ENCODE measurements around the gene GTF2F2. TPM values are rescaled to one million over a fixed set of nuclear protein-coding genes. Genes with fewer than 3 reads are reported as not detected.

The GTF2F2 gene
- total RNA-seq, 1 experiment from 2014 or later, result 40.1 TPM

- TF ChIP-seq CTCF (IDR thresholded peaks at IDR 0.05 in 2 of 3, conservative IDR thresholded peaks at IDR 0.05 in 1 of 3; ENCODE audit: borderline replicate concordance in 1 of 3, insufficient read depth in 1 of 3, low read depth in 2 of 3, low read length in 2 of 3), result no peak
- no peak for TF ChIP-seq POLR2A (IDR thresholded peaks at IDR 0.05; ENCODE audit: borderline replicate concordance, extremely low read depth, insufficient read depth, insufficient read length)
- no peak for TF ChIP-seq FOSL1 (IDR thresholded peaks at IDR 0.05; ENCODE audit: low read depth)
- TF ChIP-seq POLR2AphosphoS5 (IDR thresholded peaks at IDR 0.05; ENCODE audit: low read depth, low read length), result no peak; the same call in none of the 2 replicates
- TF ChIP-seq CEBPB (IDR thresholded peaks at IDR 0.05; ENCODE audit: low read depth), result no peak
- no peak for TF ChIP-seq ZBTB33 (IDR thresholded peaks at IDR 0.05; ENCODE audit: extremely low read depth, insufficient replicate concordance, low read length)
- no peak for TF ChIP-seq CBX3 (IDR thresholded peaks at IDR 0.05; ENCODE audit: low read depth)
- no peak for TF ChIP-seq EZH2phosphoT487 (IDR thresholded peaks at IDR 0.05; ENCODE audit: borderline replicate concordance)
These were observed 212.5 kb downstream of the GTF2F2 start (continued) for GRCh38 chr13:45332831-45333219.

GRCh38 chr13:45333251-45333976 lies 213.1 kb downstream of the GTF2F2 start:
- H3K36me3 ChIP-seq (ENCODE audit: control insufficient read depth in 1 of 2, insufficient read depth in 2 of 2, low read length in 2 of 2), result peaks cover 21 to 30% of the 10 kb centered on the region in 2 experiments
- ChIA-PET RAD21 (ENCODE audit: low non-redundant PET in 1 of 2, low total read pairs in 2 of 2, uncharacterized antibody in 2 of 2, unreplicated experiment in 2 of 2) (no interaction called here), POLR2A (interaction anchor here (0.5 to 3.1 kb wide), 5 partner anchors 8 to 678 kb away, joined by 3 to 29 read pairs (median 5); partner anchors contain the start of gene TPT1), CTCF (interaction anchor here (1.8 kb wide), 1 partner anchor 284 kb away, joined by 4 read pairs; no protein-coding TSS in a partner anchor)
- H3K9me3 ChIP-seq (ENCODE audit: control insufficient read depth in 1 of 2, insufficient read depth in 1 of 2, low read depth in 1 of 2, low read length in 2 of 2), result no peaks in the 10 kb centered on the region
- H4K20me1 ChIP-seq (ENCODE audit: insufficient read depth), result peaks cover 35% of the 10 kb centered on the region; the same call in 1 of the 2 replicates
- no peak overlapping the region for H3K4me3 ChIP-seq (replicated peaks in 1 of 2; ENCODE audit: low read depth in 1 of 2, low read length in 2 of 2)
- peaks cover 25% of the 10 kb centered on the region for H3K79me2 ChIP-seq (ENCODE audit: insufficient read depth, low read length)
- intact Hi-C loops (cut with micrococcal nuclease), result no loop called here
- peak overlapping the region; percentile 78 for H3K27ac ChIP-seq (ENCODE audit: low read depth, low read length)
- H3K9ac ChIP-seq (ENCODE audit: low read length), result peak overlapping the region; percentile 38
- no peaks in the 10 kb centered on the region for H3K9me2 ChIP-seq (ENCODE audit: insufficient read depth)
- TF ChIP-seq EZH2 (IDR thresholded peaks at IDR 0.05) (no peak), POLR2AphosphoS5 (IDR thresholded peaks at IDR 0.05; ENCODE audit: low read depth, low read length) (peak; percentile 36; the same call in 1 of the 2 replicates)
- BruUV-seq (replicated peaks), result no TSS peak
- no peak for ATAC-seq
- H3K27me3 ChIP-seq (ENCODE audit: insufficient read depth, low read length), result no peaks in the 10 kb centered on the region
- DNase-seq (ENCODE audit: low read depth, low spot score), result no peak
- peak overlapping the region; percentile 44 for H3K4me2 ChIP-seq (ENCODE audit: low read length)
- H2AFZ ChIP-seq (ENCODE audit: low read depth, low read length, poor library complexity, severe bottlenecking), result no peak overlapping the region
- H3K4me1 ChIP-seq (ENCODE audit: control insufficient read depth in 1 of 2, insufficient read depth in 2 of 2, low read length in 2 of 2), result peaks cover 51 to 88% of the 10 kb centered on the region in 2 experiments

Other genes starting within 250 kb of the GTF2F2 start
- gene NUFIP1, start 131.0 kb upstream of the GTF2F2 start, total RNA-seq (2021; ENCODE audit: unreplicated experiment), result 12.2 TPM
- 21.3 TPM for gene GPALPP1, start 131.0 kb upstream of the GTF2F2 start, total RNA-seq (2021; ENCODE audit: unreplicated experiment)
- gene KCTD4, start 80.5 kb downstream of the GTF2F2 start, total RNA-seq (2021; ENCODE audit: unreplicated experiment), result not detected
- 2,859 TPM for gene TPT1, start 220.7 kb downstream of the GTF2F2 start, total RNA-seq (2021; ENCODE audit: unreplicated experiment)

Data from HCT116 (cell line).